ENCODE measurements around the gene RNF212.

The RNF212 gene

GRCh38 chr4:1024882-1025545 lies 88.3 kb downstream of the RNF212 start:
- no peak overlapping the region for H3K4me3 ChIP-seq (ENCODE audit: low read depth, low read length)
- TF ChIP-seq, protein P1, sequence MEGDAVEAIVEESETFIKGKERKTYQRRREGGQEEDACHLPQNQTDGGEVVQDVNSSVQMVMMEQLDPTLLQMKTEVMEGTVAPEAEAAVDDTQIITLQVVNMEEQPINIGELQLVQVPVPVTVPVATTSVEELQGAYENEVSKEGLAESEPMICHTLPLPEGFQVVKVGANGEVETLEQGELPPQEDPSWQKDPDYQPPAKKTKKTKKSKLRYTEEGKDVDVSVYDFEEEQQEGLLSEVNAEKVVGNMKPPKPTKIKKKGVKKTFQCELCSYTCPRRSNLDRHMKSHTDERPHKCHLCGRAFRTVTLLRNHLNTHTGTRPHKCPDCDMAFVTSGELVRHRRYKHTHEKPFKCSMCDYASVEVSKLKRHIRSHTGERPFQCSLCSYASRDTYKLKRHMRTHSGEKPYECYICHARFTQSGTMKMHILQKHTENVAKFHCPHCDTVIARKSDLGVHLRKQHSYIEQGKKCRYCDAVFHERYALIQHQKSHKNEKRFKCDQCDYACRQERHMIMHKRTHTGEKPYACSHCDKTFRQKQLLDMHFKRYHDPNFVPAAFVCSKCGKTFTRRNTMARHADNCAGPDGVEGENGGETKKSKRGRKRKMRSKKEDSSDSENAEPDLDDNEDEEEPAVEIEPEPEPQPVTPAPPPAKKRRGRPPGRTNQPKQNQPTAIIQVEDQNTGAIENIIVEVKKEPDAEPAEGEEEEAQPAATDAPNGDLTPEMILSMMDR (IDR thresholded peaks at IDR 0.05; ENCODE audit: insufficient read depth, low read depth, low read length, missing control alignments) = no peak
- DNase-seq (ENCODE audit: low read depth) = no peak

GRCh38 chr4:1023895-1024740 lies 89.2 kb downstream of the RNF212 start:
- TF ChIP-seq, protein P1 (IDR thresholded peaks at IDR 0.05; ENCODE audit: insufficient read depth, low read depth, low read length, missing control alignments) = no peak
- H3K4me3 ChIP-seq (ENCODE audit: low read depth, low read length) = no peak overlapping the region
- no peak for DNase-seq (ENCODE audit: low read depth)

GRCh38 chr4:1023075-1023640 lies 90.2 kb downstream of the RNF212 start:
- TF ChIP-seq, protein P1 (IDR thresholded peaks at IDR 0.05; ENCODE audit: insufficient read depth, low read depth, low read length, missing control alignments) = no peak
- DNase-seq (ENCODE audit: low read depth) = no peak
- no peak overlapping the region for H3K4me3 ChIP-seq (ENCODE audit: low read depth, low read length)

GRCh38 chr4:1022739-1023066 lies 90.7 kb downstream of the RNF212 start:
- DNase-seq (ENCODE audit: low read depth) = no peak
- H3K4me3 ChIP-seq (ENCODE audit: low read depth, low read length) = no peak overlapping the region
- TF ChIP-seq, protein P1 (IDR thresholded peaks at IDR 0.05; ENCODE audit: insufficient read depth, low read depth, low read length, missing control alignments) = no peak

DNA sequence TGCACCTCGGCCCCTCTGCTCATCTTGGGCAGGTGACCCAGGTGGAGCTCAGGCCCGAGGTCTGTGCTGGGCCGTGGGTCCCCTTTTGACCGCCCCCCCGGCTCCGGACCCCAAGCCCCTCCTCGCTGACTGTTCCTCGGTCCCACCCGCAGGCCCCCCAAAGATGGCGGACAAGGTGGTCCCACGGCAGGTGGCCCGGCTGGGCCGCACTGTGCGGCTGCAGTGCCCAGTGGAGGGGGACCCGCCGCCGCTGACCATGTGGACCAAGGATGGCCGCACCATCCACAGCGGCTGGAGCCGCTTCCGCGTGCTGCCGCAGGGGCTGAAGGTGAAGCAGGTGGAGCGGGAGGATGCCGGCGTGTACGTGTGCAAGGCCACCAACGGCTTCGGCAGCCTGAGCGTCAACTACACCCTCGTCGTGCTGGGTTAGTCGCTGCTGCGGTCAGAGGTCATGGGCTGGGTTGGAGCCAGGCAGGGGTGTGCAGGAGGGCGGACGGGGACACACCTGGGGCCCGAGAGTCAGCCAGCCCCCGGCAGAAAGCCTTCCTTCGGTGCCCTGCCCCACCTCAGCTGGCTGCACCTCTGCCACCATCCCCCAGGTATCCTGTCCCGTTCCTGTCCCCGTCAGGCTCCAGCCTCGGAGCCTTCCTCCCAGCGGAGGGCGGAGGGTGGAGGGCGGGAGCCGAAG lies 91.2 kb downstream of the RNF212 start:
- no peak overlapping the region for H3K4me3 ChIP-seq (ENCODE audit: low read depth, low read length)
- no peak for DNase-seq (ENCODE audit: low read depth)
- TF ChIP-seq, protein P1 (IDR thresholded peaks at IDR 0.05; ENCODE audit: insufficient read depth, low read depth, low read length, missing control alignments) = no peak
